GM12864 (cell line): ENCODE measurements around the gene APPL2.

Experiments used
- DNase-seq: peaks from one replicate; pipeline ENCODE4 v3.0.0-alpha.2; 2011; ENCODE audit warnings: low read depth
- H3K4me3 ChIP-seq: 2 replicates; pipeline ENCODE4 v1.5.1; 2011; ENCODE audit warnings: mild to moderate bottlenecking, low read depth, low read length, control low read depth
- TF ChIP-seq, protein P1 (sequence below): IDR thresholded peaks from 2 replicates; pipeline ENCODE4 v1.5.1; 2011; ENCODE audit warnings: low read depth, mild to moderate bottlenecking, moderate library complexity, low read length, control low read depth, inconsistent platforms; ENCODE audit errors: missing control alignments

The APPL2 gene

DNA sequence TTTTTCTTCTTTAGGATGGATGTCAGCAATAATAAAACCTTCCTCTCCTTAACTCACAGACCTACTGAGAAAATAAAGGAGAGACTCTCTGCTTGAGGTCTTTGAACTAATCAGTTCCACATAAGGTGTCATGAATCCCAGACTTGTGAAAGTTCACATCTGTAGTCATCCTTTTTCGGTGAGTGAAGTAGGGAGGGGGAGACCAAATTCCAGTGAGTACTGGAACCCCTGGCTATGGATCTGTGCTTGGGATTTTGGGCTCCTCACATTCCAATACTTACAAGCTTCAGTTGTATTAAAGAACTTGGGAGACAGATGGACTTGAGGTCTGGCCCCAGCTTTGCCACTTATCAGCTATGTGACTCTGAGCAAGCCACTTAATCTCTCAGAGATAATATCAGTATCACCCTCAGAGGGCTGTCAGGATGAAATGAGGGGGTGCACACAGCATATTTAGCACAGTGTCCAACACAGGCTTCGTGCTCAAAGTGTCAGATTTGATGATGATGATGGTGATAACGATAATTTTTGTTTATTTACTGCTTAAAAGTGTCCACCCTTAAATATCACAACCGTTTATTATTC is 34.8 kb upstream of the APPL2 start:
- TF ChIP-seq, protein P1, sequence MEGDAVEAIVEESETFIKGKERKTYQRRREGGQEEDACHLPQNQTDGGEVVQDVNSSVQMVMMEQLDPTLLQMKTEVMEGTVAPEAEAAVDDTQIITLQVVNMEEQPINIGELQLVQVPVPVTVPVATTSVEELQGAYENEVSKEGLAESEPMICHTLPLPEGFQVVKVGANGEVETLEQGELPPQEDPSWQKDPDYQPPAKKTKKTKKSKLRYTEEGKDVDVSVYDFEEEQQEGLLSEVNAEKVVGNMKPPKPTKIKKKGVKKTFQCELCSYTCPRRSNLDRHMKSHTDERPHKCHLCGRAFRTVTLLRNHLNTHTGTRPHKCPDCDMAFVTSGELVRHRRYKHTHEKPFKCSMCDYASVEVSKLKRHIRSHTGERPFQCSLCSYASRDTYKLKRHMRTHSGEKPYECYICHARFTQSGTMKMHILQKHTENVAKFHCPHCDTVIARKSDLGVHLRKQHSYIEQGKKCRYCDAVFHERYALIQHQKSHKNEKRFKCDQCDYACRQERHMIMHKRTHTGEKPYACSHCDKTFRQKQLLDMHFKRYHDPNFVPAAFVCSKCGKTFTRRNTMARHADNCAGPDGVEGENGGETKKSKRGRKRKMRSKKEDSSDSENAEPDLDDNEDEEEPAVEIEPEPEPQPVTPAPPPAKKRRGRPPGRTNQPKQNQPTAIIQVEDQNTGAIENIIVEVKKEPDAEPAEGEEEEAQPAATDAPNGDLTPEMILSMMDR = no peak
- H3K4me3 ChIP-seq = no peak overlapping the region
- DNase-seq = no peak

GRCh38 chr12:105267711-105268110 is 31.7 kb upstream of the APPL2 start:
- no peak for DNase-seq
- H3K4me3 ChIP-seq = no peak overlapping the region
- TF ChIP-seq, protein P1 = no peak

GRCh38 chr12:105264771-105265170 is 28.8 kb upstream of the APPL2 start:
- TF ChIP-seq, protein P1 = no peak
- no peak for DNase-seq
- H3K4me3 ChIP-seq = no peak overlapping the region

- no peak for DNase-seq
- H3K4me3 ChIP-seq = no peak overlapping the region
- TF ChIP-seq, protein P1 = no peak
These were observed 26.6 kb upstream of the APPL2 start for GRCh38 chr12:105262461-105263184.

- no peak for DNase-seq
- no peak overlapping the region for H3K4me3 ChIP-seq
These were observed 25.0 kb upstream of the APPL2 start for GRCh38 chr12:105261010-105261409.

GRCh38 chr12:105259226-105259625 is 23.3 kb upstream of the APPL2 start:
- no peak overlapping the region for H3K4me3 ChIP-seq
- TF ChIP-seq, protein P1 = no peak
- no peak for DNase-seq

More at GRCh38 chr12:105261010-105261409, 25.0 kb upstream of the APPL2 start:
- TF ChIP-seq, protein P1 = no peak

DNA sequence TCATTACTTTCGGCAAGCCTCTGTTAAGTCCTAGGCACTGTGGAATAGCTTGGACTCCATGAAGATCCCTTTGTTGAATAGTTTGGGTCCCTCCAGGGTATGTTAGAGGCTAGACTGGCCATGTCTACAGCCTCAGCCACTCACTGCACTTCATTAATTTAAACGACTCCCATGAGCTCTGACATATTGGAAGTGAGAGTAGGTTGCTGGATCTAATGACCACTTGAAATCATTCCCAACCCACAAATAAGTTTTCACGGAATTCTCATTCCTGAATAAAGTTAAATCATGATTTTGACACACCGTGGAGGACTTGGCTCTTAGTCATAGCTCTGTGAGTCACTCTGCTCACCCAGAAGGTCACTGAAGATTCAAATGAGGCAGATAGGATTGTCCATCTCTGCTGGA is 21.4 kb upstream of the APPL2 start:
- TF ChIP-seq, protein P1 = no peak
- DNase-seq = no peak
- no peak overlapping the region for H3K4me3 ChIP-seq
